Gastrocnemius medialis (tissue), 4 donors: Measurements from ENCODE around the gene DNAJB14. TPM values are rescaled to one million over a fixed set of nuclear protein-coding genes. Genes with fewer than 3 reads are reported as not detected.
"Not testable (repeated sequence)": the region's sequence is repeated elsewhere in the genome, so short reads cannot be mapped to it uniquely, and the experiment has no call there.

Source experiments
- ATAC-seq, 2 donors: fragments of 150-250 bp; one replicate each; pipeline ENCODE4 v1.9.1; 2016
- DNase-seq, 2 donors: peaks; one replicate each; pipeline ENCODE4 v3.0.0-alpha.2; 2019
- H3K27ac ChIP-seq, 4 donors: fragments of 200-600 bp; sonication (generic); 1 replicate in 1 of 4; 2 replicates in 3 of 4; pipeline ENCODE4 v1.5.1; 2016 to 2018; ENCODE audit warnings: mild to moderate bottlenecking in 2 of 4, moderate library complexity in 1 of 4
- H3K27me3 ChIP-seq, 3 donors: fragments of 200-600 bp; sonication (generic) in 2 of 3; 1 replicate in 1 of 3; 2 replicates in 2 of 3; pipeline versions ENCODE4 v1.5.1 to v1.6.0; 2016 to 2019; ENCODE audit warnings: mild to moderate bottlenecking in 1 of 3, moderate library complexity in 1 of 3
- H3K36me3 ChIP-seq, 2 donors: fragments of 200-600 bp; sonication (generic) in 1 of 2; one replicate each; pipeline ENCODE4 v1.5.1; 2017 to 2018
- H3K4me1 ChIP-seq, 2 donors: fragments of 200-600 bp; sonication (generic) in 1 of 2; one replicate each; pipeline ENCODE4 v1.5.1; 2016 to 2017; ENCODE audit warnings: mild to moderate bottlenecking in 2 of 2
- H3K4me3 ChIP-seq, 4 donors: fragments of 200-600 bp; sonication (generic) in 3 of 4; 1 replicate in 1 of 4; 2 replicates in 3 of 4; pipeline ENCODE4 v1.5.1; 2016 to 2019; ENCODE audit warnings: mild to moderate bottlenecking in 2 of 4
- H3K9me3 ChIP-seq, 3 donors: fragments of 200-600 bp; sonication (generic) in 2 of 3; 1 replicate in 1 of 3; 2 replicates in 2 of 3; pipeline ENCODE4 v1.5.1; 2016 to 2019
- CTCF ChIP-seq, 5 experiments: fragments of 450-650 bp in 3 of 5; fragments of 200-600 bp in 2 of 5; sonication (generic) in 2 of 5; IDR thresholded peaks in 4 of 5; conservative IDR thresholded peaks in 1 of 5; 1 replicate in 4 of 5; 2 replicates in 1 of 5; pipeline ENCODE4 v1.5.1; 2016 to 2019; ENCODE audit warnings: antibody characterized with exemption in 5 of 5, mild to moderate bottlenecking in 3 of 5, moderate library complexity in 3 of 5
- POLR2A ChIP-seq, 2 donors: fragments of 450-650 bp; IDR thresholded peaks; one replicate each; pipeline ENCODE4 v1.6.1; 2017; ENCODE audit warnings: antibody characterized with exemption in 2 of 2, mild to moderate bottlenecking in 2 of 2, moderate library complexity in 2 of 2
- in situ Hi-C, 4 donors: fragments of 200-750 bp; cut with MboI; loops; one replicate each; pipeline versions ENCODE4 v1.15.0 to v1.8.0; 2017; ENCODE audit warnings: low sequenced_read_pairs in 4 of 4
- intact Hi-C: fragments of 100-400 bp; cut with DNase I; formaldehyde crosslinking; loops from one replicate; pipeline ENCODE4 v1.15.1; 2023; ENCODE audit warnings: low total_unique reads
- total RNA-seq, 4 donors: library from RNA; depleted of rRNA; stranded (reverse); fragments of >200 nt; gene quantifications; one replicate each; pipeline versions ENCODE4 v1.1.0 to v1.2.3, GENCODE V29; 2016

Gene DNAJB14
- total RNA-seq, 4 donors from 2014 or later: 14.2 to 26.9 (median 15.2) TPM

DNA sequence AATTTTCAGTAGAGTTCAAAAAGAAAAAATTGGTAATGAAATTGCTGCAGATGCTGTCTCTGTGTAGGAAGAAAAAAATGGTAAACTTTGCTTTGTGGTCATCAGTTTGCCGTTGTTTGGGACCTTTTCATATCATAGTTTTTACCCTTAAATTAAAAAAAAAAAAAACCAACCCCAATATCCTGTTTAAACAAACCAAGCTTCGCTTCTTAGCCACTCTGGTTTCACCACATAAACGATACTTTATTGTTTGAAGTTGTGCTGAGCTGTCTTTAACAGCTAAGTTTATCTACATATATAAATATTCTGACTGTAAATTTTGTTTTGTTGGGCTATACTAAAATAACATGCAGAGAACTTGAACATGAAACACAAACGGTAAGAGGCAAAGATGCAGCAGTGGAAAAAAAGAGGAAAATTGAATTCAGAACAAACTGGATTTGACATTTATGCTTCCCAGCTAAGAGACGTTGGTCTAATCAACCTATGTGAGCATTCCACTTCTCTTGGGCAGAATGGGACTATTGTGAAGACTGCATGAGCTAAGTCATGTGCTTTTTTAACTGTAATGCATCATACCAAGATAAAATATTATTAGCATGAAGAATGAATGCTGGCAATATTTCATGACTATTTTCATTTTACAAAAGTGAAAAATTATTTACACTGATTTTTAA is 19.4 kb upstream of the DNAJB14 start:
- in situ Hi-C loops (loop anchor here in 1 of 4 donors (25.0 kb wide), 1 partner anchor 404 kb away; the partner anchor contains the start of genes MTTP and TRMT10A), intact Hi-C loops (no loop called here)
- Histone ChIP-seq H3K4me3 (no peak overlapping the region), H3K4me1 (no peaks in the 10 kb centered on the region), H3K36me3 (no peaks in the 10 kb centered on the region), H3K9me3 (no peaks in the 10 kb centered on the region), H3K27ac (no peak overlapping the region), H3K27me3 (no peaks in the 10 kb centered on the region)
- ATAC-seq: no peak
- DNase-seq: no peak
- TF ChIP-seq POLR2A (IDR thresholded peaks at IDR 0.05) (no peak), CTCF (IDR thresholded peaks at IDR 0.05 in 4 of 5, conservative IDR thresholded peaks at IDR 0.05 in 1 of 5) (no peak)

GRCh38 chr4:99965173-99965572 is 18.8 kb upstream of the DNAJB14 start:
- no peaks in the 10 kb centered on the region for H3K36me3 ChIP-seq
- no peak for ATAC-seq

GRCh38 chr4:99961711-99962110 is 15.3 kb upstream of the DNAJB14 start:
- ATAC-seq (no peak), DNase-seq (no peak)
- Histone ChIP-seq H3K27ac (no peak overlapping the region), H3K4me3 (no peak overlapping the region), H3K4me1 (no peaks in the 10 kb centered on the region), H3K27me3 (no peaks in the 10 kb centered on the region), H3K9me3 (no peaks in the 10 kb centered on the region), H3K36me3 (no peaks in the 10 kb centered on the region)
- intact Hi-C loops (no loop called here), in situ Hi-C loops (loop anchor here in 1 of 4 donors (25.0 kb wide), 1 partner anchor 399 kb away; the partner anchor contains the start of genes MTTP and TRMT10A)
- TF ChIP-seq CTCF (IDR thresholded peaks at IDR 0.05 in 4 of 5, conservative IDR thresholded peaks at IDR 0.05 in 1 of 5): no peak
- no peak for TF ChIP-seq POLR2A (IDR thresholded peaks at IDR 0.05)

More at GRCh38 chr4:99965173-99965572, 18.8 kb upstream of the DNAJB14 start:
- TF ChIP-seq POLR2A (IDR thresholded peaks at IDR 0.05) (no peak), CTCF (IDR thresholded peaks at IDR 0.05 in 4 of 5, conservative IDR thresholded peaks at IDR 0.05 in 1 of 5) (no peak)
- no peaks in the 10 kb centered on the region for H3K4me1 ChIP-seq
- no peaks in the 10 kb centered on the region for H3K27me3 ChIP-seq
- H3K27ac ChIP-seq: no peak overlapping the region
- in situ Hi-C loops: loop anchor here in 1 of 4 donors (25.0 kb wide), 1 partner anchor 403 kb away; the partner anchor contains the start of genes MTTP and TRMT10A
- H3K4me3 ChIP-seq: no peak overlapping the region
- no peak for DNase-seq
- H3K9me3 ChIP-seq: no peaks in the 10 kb centered on the region
- intact Hi-C loops: no loop called here

GRCh38 chr4:99960648-99961047 is 14.2 kb upstream of the DNAJB14 start:
- intact Hi-C loops (no loop called here), in situ Hi-C loops (loop anchor here in 1 of 4 donors (25.0 kb wide), 1 partner anchor 398 kb away; the partner anchor contains the start of genes MTTP and TRMT10A)
- Histone ChIP-seq H3K27ac (no peak overlapping the region), H3K27me3 (no peaks in the 10 kb centered on the region), H3K4me1 (no peaks in the 10 kb centered on the region), H3K36me3 (no peaks in the 10 kb centered on the region), H3K9me3 (no peaks in the 10 kb centered on the region), H3K4me3 (no peak overlapping the region)
- TF ChIP-seq CTCF (IDR thresholded peaks at IDR 0.05 in 4 of 5, conservative IDR thresholded peaks at IDR 0.05 in 1 of 5): no peak
- TF ChIP-seq POLR2A (IDR thresholded peaks at IDR 0.05): no peak
- ATAC-seq (no peak), DNase-seq (no peak)

DNA sequence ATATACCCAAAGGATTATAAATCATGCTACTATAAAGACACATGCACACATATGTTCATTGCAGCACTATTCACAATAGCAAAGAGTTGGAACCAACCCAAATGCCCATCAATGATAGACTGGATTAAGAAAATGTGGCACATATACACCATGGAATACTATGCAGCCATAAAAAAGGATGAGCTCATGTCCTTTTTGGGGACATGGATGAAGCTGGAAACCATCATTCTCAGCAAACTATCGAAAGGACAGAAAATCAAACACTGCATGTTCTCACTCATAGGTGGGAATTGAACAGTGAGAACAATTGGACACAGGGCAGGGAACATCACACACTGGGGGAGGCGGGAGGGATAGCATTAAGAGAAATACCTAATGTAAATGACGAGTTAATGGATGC is 11.8 kb upstream of the DNAJB14 start:
- not testable (repeated sequence) for H3K36me3 ChIP-seq, H3K27me3 ChIP-seq, H3K4me1 ChIP-seq, DNase-seq, ATAC-seq, H3K4me3 ChIP-seq, H3K27ac ChIP-seq, H3K9me3 ChIP-seq
- intact Hi-C loops: loop anchor here (10.0 kb wide), 1 partner anchor 303 kb away; the partner anchor contains the start of gene C4orf54
- in situ Hi-C loops: loop anchor here in 2 of 4 donors (10.0 to 25.0 kb wide), 2 partner anchors 63 to 396 kb away; partner anchors contain the start of genes LAMTOR3 (in 1 of the 2), MTTP (in 1 of the 2) and TRMT10A (in 1 of the 2)
